GM19025 (cell line): ENCODE results near the gene FKBP2.
A peak's percentile ranks its signal among the peaks of the same experiment; 100 is the strongest.

Experiments
- ATAC-seq: cut with Tn5 transposase; IDR thresholded peaks from one replicate; pipeline ENCODE4 v1.9.1; 2021; ENCODE audit warnings: mild to moderate bottlenecking, low read depth, moderate library complexity; ENCODE audit not compliant: unreplicated experiment

Gene FKBP2

DNA sequence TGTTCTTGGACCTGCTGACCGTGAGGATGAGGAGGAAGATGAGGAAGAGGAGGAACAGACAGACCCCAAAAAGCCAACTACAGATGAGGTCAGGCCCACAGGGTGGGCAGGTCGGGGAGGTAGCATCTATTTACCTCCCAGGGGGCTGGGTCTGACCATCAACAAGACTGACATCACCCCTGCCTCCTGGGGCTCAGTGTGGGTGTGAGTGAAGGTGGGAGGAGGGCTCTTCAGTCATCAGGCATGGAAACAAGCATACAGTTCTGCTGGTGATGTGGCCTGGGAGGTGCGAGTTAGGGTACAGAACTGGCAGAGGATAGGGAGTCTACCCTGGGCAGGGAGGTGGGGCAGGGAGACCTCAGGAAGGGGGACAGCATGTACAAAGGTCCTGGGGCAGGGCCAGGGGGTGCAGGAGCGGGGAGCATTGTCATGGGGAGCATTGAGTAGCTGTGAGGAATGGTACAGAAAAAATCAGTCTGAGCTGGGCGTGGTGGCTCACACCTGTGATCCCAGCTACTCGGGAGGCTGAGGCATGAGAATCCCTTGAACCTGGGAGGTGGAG, 19.3 kb downstream of the FKBP2 start:
- ATAC-seq, result no peak

DNA sequence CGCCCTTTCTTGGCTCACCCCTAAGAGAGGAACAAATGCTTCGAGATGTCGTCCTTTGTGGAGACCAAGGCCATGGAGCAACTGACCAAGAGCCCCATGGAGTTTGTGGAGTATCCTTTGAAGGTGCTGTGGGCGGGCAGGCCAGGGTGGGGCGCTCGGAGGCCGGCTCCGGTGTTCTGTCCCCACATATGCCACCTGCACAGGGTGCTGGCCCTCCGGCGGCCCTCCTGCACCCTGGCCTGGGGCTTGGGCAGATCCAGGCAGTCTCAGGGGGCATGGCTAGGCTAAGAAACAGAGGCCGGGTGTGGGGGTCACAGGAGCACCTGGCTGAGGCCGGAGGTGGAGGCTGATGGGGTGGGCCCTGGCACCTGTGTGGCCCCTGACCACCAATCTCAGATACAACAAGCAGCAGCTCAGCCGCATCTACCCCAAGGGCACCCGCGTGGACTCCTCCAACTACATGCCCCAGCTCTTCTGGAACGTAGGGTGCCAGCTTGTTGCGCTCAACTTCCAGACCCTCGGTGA, 20.7 kb downstream of the FKBP2 start:
- ATAC-seq, result no peak

DNA sequence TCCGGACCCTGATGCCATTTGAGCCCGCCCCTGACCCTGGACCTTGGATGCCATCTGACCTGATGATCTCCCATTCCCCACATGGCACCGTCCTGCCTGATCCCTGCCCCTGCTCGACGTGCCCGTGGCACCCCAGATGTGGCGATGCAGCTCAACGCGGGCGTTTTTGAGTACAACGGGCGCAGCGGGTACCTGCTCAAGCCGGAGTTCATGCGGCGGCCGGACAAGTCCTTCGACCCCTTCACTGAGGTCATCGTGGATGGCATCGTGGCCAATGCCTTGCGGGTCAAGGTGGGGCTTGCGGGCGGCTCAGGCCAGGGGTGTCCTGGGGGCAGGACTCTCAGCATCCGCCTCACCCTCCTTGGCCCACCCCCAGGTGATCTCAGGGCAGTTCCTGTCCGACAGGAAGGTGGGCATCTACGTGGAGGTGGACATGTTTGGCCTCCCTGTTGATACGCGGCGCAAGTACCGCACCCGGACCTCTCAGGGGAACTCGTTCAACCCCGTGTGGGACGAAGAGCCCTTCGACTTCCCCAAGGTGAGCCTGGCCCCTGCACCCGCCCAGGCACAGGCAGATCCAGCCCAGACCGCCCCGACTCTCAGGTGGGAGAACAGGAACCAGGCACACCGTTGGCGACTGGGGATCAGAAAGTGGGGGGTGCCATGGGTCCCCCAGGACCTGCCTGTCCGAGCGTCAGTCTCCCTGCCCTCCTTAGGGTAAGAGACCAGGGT, 21.5 kb downstream of the FKBP2 start:
- no peak for ATAC-seq

DNA sequence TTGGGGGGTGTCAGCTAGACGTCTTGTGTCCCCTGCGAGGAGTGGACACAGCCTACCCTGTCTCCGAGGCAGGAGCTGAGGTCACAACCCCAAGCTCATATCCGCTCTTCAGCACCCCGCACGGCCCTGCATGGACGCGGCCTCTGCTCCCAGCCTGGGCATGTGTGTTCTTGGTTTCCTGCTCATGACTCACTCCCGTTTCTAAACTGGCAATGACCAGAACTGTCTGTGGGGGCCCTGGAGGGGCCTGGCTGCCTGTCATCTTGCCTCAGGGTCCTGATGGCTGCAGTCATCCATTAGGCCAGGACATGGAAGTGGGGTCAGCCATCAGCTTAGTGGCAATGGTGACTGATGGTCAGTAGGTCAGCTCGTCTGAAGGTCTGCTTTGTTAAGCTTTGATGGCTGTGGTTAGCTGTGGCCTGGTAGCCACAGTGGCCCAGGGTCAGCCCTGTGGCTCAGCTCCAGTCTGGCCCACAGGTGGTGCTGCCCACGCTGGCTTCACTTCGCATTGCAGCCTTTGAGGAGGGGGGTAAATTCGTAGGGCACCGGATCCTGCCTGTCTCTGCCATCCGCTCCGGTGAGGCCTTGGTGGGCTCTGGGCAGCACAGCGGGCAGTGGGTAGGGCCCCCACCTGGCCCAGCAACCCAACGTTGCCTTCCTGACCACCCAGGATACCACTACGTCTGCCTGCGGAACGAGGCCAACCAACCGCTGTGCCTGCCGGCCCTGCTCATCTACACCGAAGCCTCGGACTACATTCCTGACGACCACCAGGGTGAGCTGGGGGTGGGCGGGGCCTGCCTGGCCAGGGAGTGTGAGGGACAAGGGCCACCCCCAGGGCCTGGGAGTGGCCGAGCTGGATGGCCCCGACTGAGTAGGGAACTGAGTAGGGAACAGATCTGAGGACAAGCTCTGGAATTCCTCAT, 22.4 kb downstream of the FKBP2 start:
- no peak for ATAC-seq

DNA sequence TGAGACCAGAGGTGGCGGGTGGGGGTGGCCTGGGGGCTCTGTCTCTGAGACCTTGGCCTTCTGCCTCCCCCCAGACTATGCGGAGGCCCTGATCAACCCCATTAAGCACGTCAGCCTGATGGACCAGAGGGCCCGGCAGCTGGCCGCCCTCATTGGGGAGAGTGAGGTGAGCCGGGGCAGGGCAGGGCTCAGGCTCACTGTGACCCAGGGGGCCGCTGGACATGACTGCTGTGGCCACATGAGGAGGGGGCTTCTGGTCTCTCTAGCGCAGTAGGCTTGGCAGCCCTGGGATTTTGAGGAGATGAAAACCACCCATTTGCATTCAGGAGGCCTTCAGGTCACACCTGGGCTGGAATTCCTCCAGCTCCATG, 23.0 kb downstream of the FKBP2 start:
- no peak for ATAC-seq

DNA sequence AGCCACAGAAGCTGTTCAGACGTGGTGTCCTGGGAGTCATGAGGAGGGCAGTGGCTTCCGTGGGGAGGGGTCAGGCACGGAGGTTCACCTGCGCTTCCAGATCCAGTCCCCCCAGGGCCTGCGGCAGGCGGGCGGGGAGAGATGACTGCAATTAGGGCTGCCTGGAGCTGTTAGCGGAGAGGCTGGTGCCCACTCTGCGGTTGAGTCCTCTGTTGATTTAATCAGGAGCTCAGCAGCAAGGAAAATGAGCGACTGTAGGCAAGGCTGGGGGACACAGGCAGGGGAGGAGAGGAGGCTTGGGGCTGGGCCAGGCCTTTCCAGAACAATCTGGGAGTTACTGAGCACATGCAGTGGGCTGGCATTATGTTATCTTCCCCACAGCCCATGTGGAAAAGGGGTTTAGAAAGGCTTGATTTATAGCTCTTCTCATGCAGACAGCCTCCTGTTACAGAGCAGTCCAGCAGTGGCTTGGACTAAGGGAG, 23.5 kb downstream of the FKBP2 start:
- ATAC-seq, result no peak

DNA sequence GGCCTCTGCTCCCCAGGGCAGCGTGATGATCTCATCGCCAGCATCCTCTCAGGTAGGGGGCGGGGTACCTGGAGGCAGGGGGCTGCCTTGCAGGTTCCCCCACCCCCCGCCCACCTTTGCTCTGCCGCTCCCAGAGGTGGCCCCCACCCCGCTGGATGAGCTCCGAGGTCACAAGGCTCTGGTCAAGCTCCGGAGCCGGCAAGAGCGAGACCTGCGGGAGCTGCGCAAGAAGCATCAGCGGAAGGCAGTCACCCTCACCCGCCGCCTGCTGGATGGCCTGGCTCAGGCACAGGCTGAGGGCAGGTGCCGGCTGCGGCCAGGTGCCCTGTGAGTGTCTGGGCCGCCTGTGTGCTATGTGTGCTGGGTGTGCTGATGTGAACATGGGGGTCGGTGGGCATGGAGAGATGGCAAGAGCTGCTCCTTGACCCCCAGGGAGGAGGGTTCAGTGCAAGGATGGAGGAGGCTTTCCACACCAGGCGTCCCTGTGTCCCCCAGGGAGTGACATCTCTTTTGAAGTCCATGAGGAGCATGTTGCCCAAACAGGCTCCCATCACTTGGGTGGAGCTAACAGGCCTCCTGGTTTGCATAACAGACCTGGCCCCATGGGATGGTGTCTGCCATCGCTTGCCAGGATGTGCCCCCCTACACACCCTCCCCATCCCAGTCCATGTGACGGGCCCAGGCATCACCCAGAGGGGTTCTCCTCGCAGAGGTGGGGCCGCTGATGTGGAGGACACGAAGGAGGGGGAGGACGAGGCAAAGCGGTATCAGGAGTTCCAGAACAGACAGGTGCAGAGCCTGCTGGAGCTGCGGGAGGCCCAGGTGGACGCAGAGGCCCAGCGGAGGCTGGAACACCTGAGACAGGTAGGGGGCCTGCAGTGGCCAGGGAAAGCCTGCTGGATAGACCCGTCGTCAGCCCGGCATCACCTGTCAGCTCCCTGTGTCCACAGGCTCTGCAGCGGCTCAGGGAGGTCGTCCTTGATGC, 24.6 kb downstream of the FKBP2 start:
- ATAC-seq, result no peak

DNA sequence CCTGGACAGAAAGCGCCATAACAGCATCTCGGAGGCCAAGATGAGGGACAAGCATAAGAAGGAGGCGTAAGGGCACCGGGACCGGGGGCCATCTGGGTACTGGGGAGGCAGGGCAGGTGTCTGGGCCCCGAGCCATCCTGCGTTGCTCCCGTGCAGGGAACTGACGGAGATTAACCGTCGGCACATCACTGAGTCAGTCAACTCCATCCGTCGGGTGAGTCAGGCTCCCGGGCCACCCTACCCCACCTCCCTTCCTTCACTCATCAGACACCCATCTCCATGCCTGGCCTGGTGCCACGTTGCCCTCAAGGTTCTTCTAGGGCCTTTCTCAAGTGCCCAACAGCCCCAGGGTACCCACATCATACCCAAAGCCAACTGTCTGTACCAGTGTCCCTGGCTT, 25.4 kb downstream of the FKBP2 start:
- no peak for ATAC-seq

DNA sequence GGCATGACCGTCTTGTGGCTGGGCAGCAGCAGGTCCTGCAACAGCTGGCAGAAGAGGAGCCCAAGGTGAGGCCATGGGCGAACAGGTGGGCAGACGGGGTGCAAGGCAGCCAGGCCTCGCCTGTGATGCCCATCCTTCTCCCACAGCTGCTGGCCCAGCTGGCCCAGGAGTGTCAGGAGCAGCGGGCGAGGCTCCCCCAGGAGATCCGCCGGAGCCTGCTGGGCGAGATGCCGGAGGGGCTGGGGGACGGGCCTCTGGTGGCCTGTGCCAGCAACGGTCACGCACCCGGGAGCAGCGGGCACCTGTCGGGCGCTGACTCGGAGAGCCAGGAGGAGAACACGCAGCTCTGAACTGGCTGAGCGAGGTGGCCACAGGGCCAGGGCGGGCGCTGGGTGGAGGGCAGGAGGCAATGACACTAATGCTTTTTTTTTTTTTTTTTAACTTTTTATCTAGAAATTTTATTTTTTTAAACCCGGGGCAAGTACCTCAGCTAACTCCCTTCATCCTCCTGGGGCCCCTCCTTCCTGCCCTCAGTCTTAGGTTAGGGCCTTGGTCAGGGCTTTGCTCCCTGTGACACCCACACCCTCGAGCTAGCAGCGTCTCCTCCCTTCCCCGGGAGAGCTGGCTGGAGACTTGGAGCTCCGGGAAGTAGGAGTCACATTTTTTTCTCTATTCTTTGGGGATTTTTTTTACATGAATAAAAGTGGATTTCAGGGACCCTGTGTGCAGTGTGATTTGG, 26.5 kb downstream of the FKBP2 start:
- ATAC-seq, result no peak

DNA sequence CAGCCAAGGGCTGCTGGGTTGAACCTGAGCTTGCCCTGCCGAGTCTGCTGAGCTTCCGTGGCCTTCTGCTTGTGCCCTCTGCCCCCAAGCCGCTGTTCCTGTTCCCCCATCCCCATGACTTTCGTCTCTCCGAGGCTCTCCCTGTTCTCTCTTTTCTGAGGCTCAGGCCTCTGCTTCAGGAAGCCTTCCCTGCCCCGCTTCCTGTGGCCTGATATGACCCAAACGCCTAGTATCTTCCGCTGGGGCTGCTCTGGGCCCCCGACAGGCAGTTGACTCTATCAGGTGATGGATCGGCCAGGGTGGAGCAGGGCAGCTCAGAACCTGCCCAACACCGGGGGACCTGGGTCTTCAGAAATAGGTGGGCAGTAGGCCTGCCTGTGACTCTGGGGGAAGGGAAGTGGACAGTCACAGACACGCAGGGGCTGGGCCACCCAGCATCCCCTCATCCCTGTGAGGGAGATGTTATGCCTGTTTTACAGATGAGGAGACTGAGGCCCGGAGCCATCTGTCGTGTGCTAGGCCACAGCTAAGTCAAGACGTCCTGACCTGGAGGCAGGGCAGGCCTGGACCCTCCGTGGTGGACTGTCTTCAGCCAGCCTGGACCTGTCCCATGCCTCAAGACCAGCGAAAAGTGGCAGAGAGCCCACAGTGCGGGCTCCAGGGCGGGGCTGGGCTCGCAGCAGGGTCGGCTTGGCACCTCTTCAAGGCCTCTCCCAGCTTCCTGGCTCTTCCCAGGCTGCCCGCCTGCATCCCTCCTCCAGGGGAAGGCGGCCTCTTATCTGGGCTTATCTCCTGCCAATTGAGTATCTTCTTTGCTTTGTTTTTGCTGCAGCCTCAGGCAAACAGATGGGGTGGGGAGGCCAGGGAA, 27.4 kb downstream of the FKBP2 start:
- ATAC-seq, result no peak

DNA sequence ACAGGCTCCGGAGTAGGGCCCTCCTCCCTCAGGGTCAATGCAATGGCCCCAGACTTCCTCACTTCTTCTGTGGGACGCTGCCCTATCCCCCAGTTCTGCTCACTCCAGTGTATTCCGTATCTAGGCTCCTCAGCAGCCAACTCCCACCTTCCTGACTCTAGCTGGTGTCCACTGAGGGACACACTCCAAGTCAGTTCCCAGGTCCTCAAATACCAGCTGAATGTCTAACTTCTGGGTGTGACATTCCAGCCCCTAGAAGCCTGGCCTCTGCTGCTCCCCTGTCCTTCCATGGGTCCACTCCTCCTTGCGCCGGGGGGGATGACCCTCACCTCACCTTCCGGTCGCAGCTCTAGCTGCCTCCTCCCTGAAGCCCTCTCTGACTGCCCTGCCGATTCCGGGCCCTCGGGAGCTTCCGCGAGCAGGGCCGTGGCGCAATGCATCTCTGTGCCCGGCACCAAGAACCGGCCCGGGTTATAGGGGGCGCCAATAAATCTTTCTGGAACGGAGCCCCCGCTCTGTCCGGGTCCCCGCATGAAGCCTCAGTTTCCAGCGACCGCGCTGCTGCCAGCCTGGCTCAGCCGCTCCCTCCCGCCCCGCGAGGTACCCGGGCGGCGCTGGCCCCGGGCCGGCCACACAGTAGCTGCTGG, 28.1 kb downstream of the FKBP2 start:
- peak; percentile 14 for ATAC-seq

DNA sequence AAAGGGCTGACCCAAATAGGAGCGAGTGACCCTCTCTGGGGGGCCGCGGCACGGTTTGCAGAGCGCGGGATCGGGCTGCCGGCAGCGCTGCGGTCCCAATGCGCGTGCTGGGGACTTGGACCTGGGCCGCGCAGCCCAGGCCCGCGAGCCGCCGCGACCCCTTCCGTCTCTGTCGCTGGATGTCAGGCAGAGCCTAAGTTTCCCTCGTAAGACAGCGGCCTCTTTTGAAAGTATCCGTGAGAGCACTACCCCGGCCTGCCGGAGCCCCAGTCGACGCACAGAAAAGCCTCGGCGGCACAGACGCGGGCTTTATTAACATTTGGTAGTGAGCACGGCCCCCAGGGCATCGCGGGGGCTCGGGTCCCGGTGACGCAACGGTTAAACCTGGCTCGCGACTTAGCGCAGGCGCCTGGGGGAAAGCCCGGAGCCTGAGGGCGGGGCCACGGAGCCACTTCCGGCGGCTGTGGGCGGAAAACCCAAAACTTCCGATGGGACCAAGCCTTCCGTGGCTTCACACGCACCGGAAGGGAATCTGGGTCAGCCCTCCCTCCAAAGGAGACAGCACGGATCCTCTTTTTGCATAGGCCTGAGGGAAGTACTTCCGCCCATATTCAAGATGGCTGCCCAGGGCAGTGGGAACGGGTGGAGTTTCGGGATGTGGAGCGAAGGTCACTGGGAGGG, 28.8 kb downstream of the FKBP2 start:
- peak; percentile 64 for ATAC-seq

DNA sequence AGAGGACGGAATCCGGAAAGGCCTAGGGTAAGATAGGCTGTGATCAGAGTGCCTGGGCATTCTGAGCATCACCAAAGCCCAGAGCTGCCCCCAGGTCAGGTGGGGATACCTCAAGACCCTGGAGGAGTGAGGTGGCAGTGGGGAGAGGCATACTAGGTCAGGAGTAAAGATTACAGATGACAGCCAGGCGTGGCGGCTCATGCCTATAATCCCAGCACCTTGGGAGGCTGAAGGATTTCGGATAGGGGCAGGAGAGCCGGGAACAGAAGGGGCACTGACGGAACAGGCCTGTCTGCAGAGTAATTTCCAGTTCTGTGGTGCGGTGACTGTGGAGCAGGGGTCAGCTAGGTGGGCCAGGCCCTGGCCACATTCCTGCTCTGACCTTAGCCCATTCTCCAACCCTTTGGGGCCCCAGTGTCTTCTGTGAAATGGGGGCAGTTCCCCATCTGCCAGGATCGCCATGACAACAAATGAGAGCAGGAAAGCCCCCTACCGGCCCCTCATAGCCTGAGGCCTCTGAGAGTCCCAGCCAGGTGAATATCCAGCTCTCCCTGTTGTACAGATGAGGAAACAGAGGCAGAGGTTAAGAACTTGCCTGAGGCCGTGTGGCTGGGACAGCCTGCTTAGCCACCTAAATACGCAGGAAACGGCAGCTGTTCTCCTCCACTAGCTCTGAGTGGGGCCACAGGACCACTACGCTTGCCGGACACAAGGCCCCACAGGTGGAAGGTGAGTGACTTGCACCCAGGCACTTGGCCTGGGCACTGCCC, 34.3 kb downstream of the FKBP2 start:
- no peak for ATAC-seq

DNA sequence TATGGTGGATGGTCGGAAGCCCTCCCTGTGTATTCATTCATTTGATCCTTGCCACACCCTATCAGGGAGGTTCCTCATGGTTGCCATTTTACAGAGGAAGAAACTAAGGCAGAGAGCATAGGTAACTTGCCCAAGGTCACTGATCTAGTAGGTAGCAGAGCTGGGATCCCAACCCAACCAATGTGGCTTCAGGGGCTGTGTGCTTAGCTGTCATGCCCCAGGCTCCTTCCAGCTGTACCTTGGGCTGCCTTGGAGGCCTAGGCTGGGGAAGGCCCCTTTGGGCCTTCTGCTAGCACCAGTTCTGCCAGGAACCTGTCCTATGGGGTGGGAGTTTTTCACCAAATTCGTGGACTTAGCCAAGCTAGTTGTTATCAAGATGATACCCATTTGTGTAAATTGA, 34.9 kb downstream of the FKBP2 start:
- no peak for ATAC-seq

DNA sequence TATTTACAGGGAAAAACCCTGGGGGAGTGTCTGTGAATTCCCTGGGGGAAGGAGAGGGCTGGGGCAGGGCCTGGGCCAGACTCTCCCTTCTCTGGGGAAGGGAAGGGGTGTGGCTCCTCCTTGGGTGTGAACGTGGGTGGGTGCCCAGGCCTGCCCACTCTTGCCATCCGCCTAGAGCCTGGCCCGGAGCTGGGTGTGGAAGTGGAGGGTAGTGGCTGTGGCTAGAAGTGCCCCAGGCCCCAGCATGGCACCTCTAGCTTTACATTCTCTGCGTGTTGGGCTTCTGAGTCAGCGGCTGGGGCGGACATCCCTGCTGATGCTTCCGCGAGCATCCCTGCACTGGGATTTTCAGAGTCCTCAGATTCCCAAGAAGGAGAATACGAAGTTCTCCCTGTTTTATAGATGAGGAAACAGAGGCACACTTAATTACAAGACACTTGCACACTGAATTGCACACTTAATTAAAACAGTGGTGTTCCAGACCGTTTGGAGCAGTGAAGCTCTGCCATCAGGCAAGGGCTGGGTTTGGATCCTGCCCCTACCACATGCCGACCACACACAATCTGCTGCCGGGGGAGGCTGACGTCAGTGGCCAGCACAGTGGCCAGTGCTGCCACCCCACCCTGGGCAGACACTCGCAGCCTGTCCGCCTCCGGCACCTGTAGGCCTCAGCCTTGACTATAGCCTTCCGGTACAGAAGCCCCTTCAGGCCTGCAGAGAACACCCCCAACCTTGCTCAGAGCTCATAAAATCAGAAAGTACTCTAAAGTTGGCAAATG, 35.9 kb downstream of the FKBP2 start:
- no peak for ATAC-seq
